Hepatocyte (in vitro differentiated cells): ENCODE data around the gene CEP89. TPM values are rescaled to one million over a fixed set of nuclear protein-coding genes. Genes with fewer than 3 reads are reported as not detected.
"Not testable (repeated sequence)": the region's sequence is repeated elsewhere in the genome, so short reads cannot be mapped to it uniquely, and the experiment has no call there.

Source experiments
- DNase-seq: peaks from one replicate; pipeline ENCODE4 v3.0.0-alpha.2; 2016; ENCODE audit warnings: low spot score
- H2AFZ ChIP-seq: fragments of 200-600 bp; sonication (generic); 2 replicates; pipeline ENCODE4 v1.6.0; 2016; ENCODE audit warnings: antibody characterized with exemption, mild to moderate bottlenecking
- H3K27ac ChIP-seq: fragments of 200-600 bp; sonication (generic); 2 replicates; pipeline ENCODE4 v1.5.1; 2016; ENCODE audit warnings: mild to moderate bottlenecking
- H3K27me3 ChIP-seq: fragments of 200-600 bp; sonication (generic); 2 replicates; pipeline ENCODE4 v1.6.1; 2016
- H3K36me3 ChIP-seq: fragments of 200-600 bp; sonication (generic); replicated peaks from 2 replicates; pipeline ENCODE4 v1.5.1; 2016; ENCODE audit warnings: low read depth; ENCODE audit not compliant: insufficient read depth
- H3K4me1 ChIP-seq: fragments of 200-600 bp; sonication (generic); 2 replicates; pipeline ENCODE4 v1.5.1; 2016; ENCODE audit warnings: mild to moderate bottlenecking, moderate library complexity; ENCODE audit not compliant: insufficient read depth
- H3K4me2 ChIP-seq: fragments of 200-600 bp; sonication (generic); 2 replicates; pipeline ENCODE4 v1.6.0; 2016
- H3K4me3 ChIP-seq: fragments of 200-600 bp; sonication (generic); 2 replicates; pipeline ENCODE4 v1.5.1; 2016; ENCODE audit warnings: mild to moderate bottlenecking
- H3K79me2 ChIP-seq: fragments of 200-600 bp; sonication (generic); 2 replicates; pipeline ENCODE4 v1.6.0; 2017; ENCODE audit warnings: mild to moderate bottlenecking
- H3K9me2 ChIP-seq: fragments of 200-600 bp; sonication (generic); replicated peaks from 2 replicates; pipeline ENCODE4 v1.6.0; 2017; ENCODE audit warnings: mild to moderate bottlenecking; ENCODE audit not compliant: insufficient read depth
- H3K9me3 ChIP-seq: fragments of 200-600 bp; sonication (generic); 2 replicates; pipeline ENCODE4 v1.5.1; 2016; ENCODE audit warnings: low read depth, mild to moderate bottlenecking
- H4K20me1 ChIP-seq: fragments of 200-600 bp; sonication (generic); 2 replicates; pipeline ENCODE4 v1.6.0; 2016; ENCODE audit warnings: mild to moderate bottlenecking; ENCODE audit not compliant: insufficient read depth, poor library complexity, severe bottlenecking
- CTCF ChIP-seq: fragments of 200-600 bp; sonication (generic); IDR thresholded peaks from 2 replicates; pipeline ENCODE4 v1.5.1; 2016; ENCODE audit warnings: antibody characterized with exemption, mild to moderate bottlenecking; ENCODE audit not compliant: poor library complexity
- EZH2 ChIP-seq: fragments of 200-600 bp; sonication (generic); IDR thresholded peaks from 2 replicates; pipeline ENCODE4 v1.6.1; 2016; ENCODE audit warnings: antibody characterized with exemption, mild to moderate bottlenecking, borderline replicate concordance
- EZH2phosphoT487 ChIP-seq: fragments of 200-600 bp; sonication (generic); IDR thresholded peaks from one replicate; pipeline ENCODE4 v1.6.1; 2018; ENCODE audit warnings: antibody characterized with exemption, mild to moderate bottlenecking, low read depth, moderate library complexity; ENCODE audit not compliant: unreplicated experiment, severe bottlenecking
- WGBS: methylation state at CpG from one replicate; pipeline ENCODE4 v1.1.6; 2016; ENCODE audit warnings: low lambda C conversion rate; ENCODE audit errors: missing lambda C conversion rate; 5-methylcytosine and 5-hydroxymethylcytosine counted together
- polyA plus RNA-seq: library from polyadenylated mRNA; unstranded; fragments of >200 nt; fragmentation: Nextera tagmentation; extraction: Ambion mirVana; gene quantifications from 2 replicates; pipeline ENCODE4 v1.2.1, GENCODE V29; 2016
- total RNA-seq: library from RNA; depleted of rRNA; stranded (reverse); fragments of >200 nt; gene quantifications from 2 replicates; pipeline ENCODE4 v1.2.3, GENCODE V29; 2014

The CEP89 gene
- total and polyA plus RNA-seq, 2 experiments from 2014 or later = 12.1 to 16.4 TPM

DNA sequence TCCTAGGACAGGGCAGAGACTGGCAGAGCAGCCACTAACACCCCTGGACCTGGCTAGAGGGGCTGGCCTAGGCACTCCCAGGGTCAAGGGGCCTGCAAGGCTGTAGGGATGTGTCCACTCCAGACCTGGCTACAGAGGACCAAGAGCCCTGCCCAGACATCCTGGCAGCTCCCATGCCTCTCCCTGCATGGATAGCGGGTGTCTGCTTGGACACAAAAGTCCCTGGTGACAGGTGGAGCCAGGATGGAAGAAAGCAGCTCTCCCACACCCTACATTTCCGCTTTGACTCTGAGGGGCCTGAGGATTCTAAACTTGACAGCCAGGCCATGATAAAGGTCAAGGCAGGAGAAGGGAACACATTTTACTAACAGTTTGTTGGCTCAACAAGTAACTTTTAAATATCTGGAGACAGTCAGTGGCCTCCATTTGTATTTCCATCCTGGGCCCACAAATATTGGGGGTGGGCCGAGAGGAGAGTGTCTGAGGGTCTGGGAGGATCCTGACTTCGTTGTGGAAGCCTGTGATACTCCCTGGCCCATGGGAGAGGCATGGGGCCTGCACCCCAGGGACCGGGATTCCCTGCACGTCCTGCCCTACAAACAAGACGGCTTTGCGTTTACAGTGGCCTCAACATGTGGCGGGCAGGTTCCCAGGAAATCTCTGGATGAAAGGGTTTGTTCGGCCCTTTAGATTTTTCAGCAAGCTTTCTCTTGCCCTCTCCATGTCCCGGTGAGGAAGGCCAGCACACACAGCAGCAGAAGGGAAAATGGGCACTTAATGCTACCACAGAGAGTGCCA, 82.4 kb downstream of the CEP89 start:
- no peaks in the 10 kb centered on the region for H3K79me2 ChIP-seq
- WGBS = 97% methylated on average over 11 of the region's 11 CpGs
- no peaks in the 10 kb centered on the region for H3K27me3 ChIP-seq
- H3K9me3 ChIP-seq = peaks cover 8% of the 10 kb centered on the region
- DNase-seq = no peak
- no peak overlapping the region for H3K4me2 ChIP-seq
- H3K36me3 ChIP-seq = peaks cover 7% of the 10 kb centered on the region
- H2AFZ ChIP-seq = no peak overlapping the region
- no peak for TF ChIP-seq CTCF
- H3K27ac ChIP-seq = no peak overlapping the region
- no peaks in the 10 kb centered on the region for H4K20me1 ChIP-seq
- H3K4me3 ChIP-seq = no peak overlapping the region
- H3K9me2 ChIP-seq = no peaks in the 10 kb centered on the region
- no peaks in the 10 kb centered on the region for H3K4me1 ChIP-seq

- no peaks in the 10 kb centered on the region for H3K4me1 ChIP-seq
- WGBS = 94% methylated on average over 4 of the region's 4 CpGs
- H4K20me1 ChIP-seq = no peaks in the 10 kb centered on the region
- no peak overlapping the region for H3K4me3 ChIP-seq
- no peaks in the 10 kb centered on the region for H3K36me3 ChIP-seq
- TF ChIP-seq CTCF (no peak), EZH2phosphoT487 (no peak), EZH2 (no peak)
- H3K79me2 ChIP-seq = no peaks in the 10 kb centered on the region
- no peak overlapping the region for H3K4me2 ChIP-seq
- peaks cover 5% of the 10 kb centered on the region for H3K9me3 ChIP-seq
- H3K27me3 ChIP-seq = no peaks in the 10 kb centered on the region
- H3K27ac ChIP-seq = no peak overlapping the region
- no peaks in the 10 kb centered on the region for H3K9me2 ChIP-seq
- H2AFZ ChIP-seq = no peak overlapping the region
- DNase-seq = no peak
These were observed 84.1 kb downstream of the CEP89 start for GRCh38 chr19:32887572-32888215.

- TF ChIP-seq EZH2phosphoT487 (no peak), CTCF (no peak), EZH2 (no peak)
- H3K9me2 ChIP-seq = no peaks in the 10 kb centered on the region
- H3K79me2 ChIP-seq = no peaks in the 10 kb centered on the region
- no peaks in the 10 kb centered on the region for H3K36me3 ChIP-seq
- H3K9me3 ChIP-seq = no peaks in the 10 kb centered on the region
- H3K4me3 ChIP-seq = no peak overlapping the region
- H3K27ac ChIP-seq = no peak overlapping the region
- DNase-seq = no peak
- no peaks in the 10 kb centered on the region for H3K27me3 ChIP-seq
- H4K20me1 ChIP-seq = no peaks in the 10 kb centered on the region
- WGBS = 89% methylated on average over 7 of the region's 7 CpGs
- H2AFZ ChIP-seq = no peak overlapping the region
- H3K4me2 ChIP-seq = no peak overlapping the region
- H3K4me1 ChIP-seq = no peaks in the 10 kb centered on the region
These were observed 85.5 kb downstream of the CEP89 start for GRCh38 chr19:32886241-32886640.

GRCh38 chr19:32885255-32885654, 86.5 kb downstream of the CEP89 start:
- not testable (repeated sequence) for H3K4me1 ChIP-seq, H4K20me1 ChIP-seq, H3K4me3 ChIP-seq, DNase-seq, H3K4me2 ChIP-seq, H3K27me3 ChIP-seq, H3K9me2 ChIP-seq, H3K79me2 ChIP-seq, H3K27ac ChIP-seq, H3K9me3 ChIP-seq, H2AFZ ChIP-seq, H3K36me3 ChIP-seq
- WGBS = 86% methylated on average over 5 of the region's 5 CpGs
